ENCODE data around the gene IRF5. TPM values are rescaled to one million over a fixed set of nuclear protein-coding genes. Genes with fewer than 3 reads are reported as not detected.

IRF5 gene
- total and polyA plus RNA-seq, 2 donors (not counting 1 experiment from before 2014, with no cell fraction given): 91.3 to 135 TPM

- H4K20me1 ChIP-seq (ENCODE audit: control insufficient read depth, insufficient read depth, low read length, poor library complexity, severe bottlenecking): no peaks in the 10 kb centered on the region
- no peaks in the 10 kb centered on the region for H3K27me3 ChIP-seq (replicated peaks in 1 of 4; ENCODE audit: control extremely low read depth in 1 of 4, control insufficient read depth in 3 of 4, insufficient read depth in 4 of 4, low read length in 3 of 4)
- peaks cover 48% of the 10 kb centered on the region for H3K4me1 Mint-ChIP-seq
- CTCF ChIA-PET: interaction anchor here (1.3 to 4.1 kb wide), 5 partner anchors 13 to 135 kb away, joined by 3 to 26 read pairs (median 3); no protein-coding TSS in a partner anchor
- TF ChIP-seq CTCF (IDR thresholded peaks at IDR 0.05) (no peak), EZH2 (IDR thresholded peaks at IDR 0.05; ENCODE audit: borderline replicate concordance, insufficient read depth, low read depth, low read length, poor library complexity, severe bottlenecking) (no peak)
- no peak overlapping the region for H3K4me3 ChIP-seq (ENCODE audit: control extremely low read depth in 1 of 5, extremely low read depth in 1 of 5, insufficient read depth in 1 of 5, low read depth in 2 of 5, low read length in 4 of 5)
- H3K27ac Mint-ChIP-seq: peak overlapping the region; percentile 95
- ATAC-seq (ENCODE audit: low read depth): no peak
- no peaks in the 10 kb centered on the region for H3K27me3 Mint-ChIP-seq
- H3K79me2 ChIP-seq (ENCODE audit: control insufficient read depth, insufficient read depth, low read length): no peaks in the 10 kb centered on the region
- H3K4me1 ChIP-seq (ENCODE audit: control insufficient read depth in 2 of 2, insufficient read depth in 2 of 2, low read length in 2 of 2): peaks cover 17 to 21% of the 10 kb centered on the region in 2 donors
- no peaks in the 10 kb centered on the region for H3K9me3 ChIP-seq (ENCODE audit: control extremely low read depth in 1 of 3, control insufficient read depth in 2 of 3, insufficient read depth in 1 of 3, low read length in 2 of 3)
- POLR2A ChIA-PET: interaction anchor here (1.1 to 1.5 kb wide), 2 partner anchors 8 to 16 kb away, joined by 4 to 10 read pairs; no protein-coding TSS in a partner anchor
- no peak overlapping the region for H3K9ac ChIP-seq (ENCODE audit: low read length)
- intact Hi-C loops (cut with micrococcal nuclease): loop anchor here (1.0 to 2.0 kb wide), 4 partner anchors 7 to 51 kb away; no protein-coding TSS in a partner anchor
- H3K36me3 ChIP-seq (replicated peaks in 1 of 2; ENCODE audit: control extremely low read depth in 1 of 2, control insufficient read depth in 1 of 2, extremely low read depth in 1 of 2, insufficient read depth in 2 of 2, low read length in 1 of 2): peaks cover 28 to 55% of the 10 kb centered on the region in 2 experiments
- peak overlapping the region; percentile 85 to 92 for H3K27ac ChIP-seq (ENCODE audit: low read length in 2 of 2)
- H3K9me3 Mint-ChIP-seq (ENCODE audit: insufficient read depth): no peaks in the 10 kb centered on the region
- DNase-seq: no peak
- no peak overlapping the region for H2AFZ ChIP-seq (ENCODE audit: insufficient read depth, low read depth, low read length, poor library complexity, severe bottlenecking)
- no peak overlapping the region for H3K4me2 ChIP-seq (replicated peaks; ENCODE audit: low read depth, low read length, poor library complexity, severe bottlenecking)
- no peak overlapping the region for H3K4me3 Mint-ChIP-seq
Measured at GRCh38 chr7:128955981-128956380, 18.3 kb downstream of the IRF5 start.

- DNase-seq (no peak), ATAC-seq (ENCODE audit: low read depth) (no peak)
- no peak overlapping the region for H2AFZ ChIP-seq (ENCODE audit: insufficient read depth, low read depth, low read length, poor library complexity, severe bottlenecking)
- intact Hi-C loops (cut with micrococcal nuclease): no loop called here
- no peaks in the 10 kb centered on the region for H3K27me3 ChIP-seq (replicated peaks in 1 of 4; ENCODE audit: control extremely low read depth in 1 of 4, control insufficient read depth in 3 of 4, insufficient read depth in 4 of 4, low read length in 3 of 4)
- H3K9ac ChIP-seq (ENCODE audit: low read length): no peak overlapping the region
- no peaks in the 10 kb centered on the region for H3K9me3 ChIP-seq (ENCODE audit: control extremely low read depth in 1 of 3, control insufficient read depth in 2 of 3, insufficient read depth in 1 of 3, low read length in 2 of 3)
- no peak overlapping the region for H3K4me3 ChIP-seq (ENCODE audit: control extremely low read depth in 1 of 5, extremely low read depth in 1 of 5, insufficient read depth in 1 of 5, low read depth in 2 of 5, low read length in 4 of 5)
- H3K27ac ChIP-seq (ENCODE audit: low read length in 2 of 2): no peak overlapping the region
- H3K27ac Mint-ChIP-seq: peak overlapping the region; percentile 70
- peaks cover 26 to 31% of the 10 kb centered on the region in 2 donors for H3K4me1 ChIP-seq (ENCODE audit: control insufficient read depth in 2 of 2, insufficient read depth in 2 of 2, low read length in 2 of 2)
- H3K36me3 ChIP-seq (replicated peaks in 1 of 2; ENCODE audit: control extremely low read depth in 1 of 2, control insufficient read depth in 1 of 2, extremely low read depth in 1 of 2, insufficient read depth in 2 of 2, low read length in 1 of 2): peaks cover 18 to 43% of the 10 kb centered on the region in 2 experiments
- H3K4me1 Mint-ChIP-seq: peaks cover 48% of the 10 kb centered on the region
- POLR2A ChIA-PET: interaction anchor here (0.6 kb wide), 1 partner anchor 16 kb away, joined by 3 read pairs; no protein-coding TSS in a partner anchor
- peaks cover 13% of the 10 kb centered on the region for H3K79me2 ChIP-seq (ENCODE audit: control insufficient read depth, insufficient read depth, low read length)
- CTCF ChIA-PET: interaction anchor here (1.1 to 1.4 kb wide), 2 partner anchors 19 to 132 kb away, joined by 3 to 6 read pairs; no protein-coding TSS in a partner anchor
- H3K4me2 ChIP-seq (replicated peaks; ENCODE audit: low read depth, low read length, poor library complexity, severe bottlenecking): no peak overlapping the region
- 98% methylated on average over 4 of the region's 4 CpGs for WGBS (ENCODE audit: insufficient coverage)
- H3K9me3 Mint-ChIP-seq (ENCODE audit: insufficient read depth): no peaks in the 10 kb centered on the region
- H4K20me1 ChIP-seq (ENCODE audit: control insufficient read depth, insufficient read depth, low read length, poor library complexity, severe bottlenecking): no peaks in the 10 kb centered on the region
- TF ChIP-seq EZH2 (IDR thresholded peaks at IDR 0.05; ENCODE audit: borderline replicate concordance, insufficient read depth, low read depth, low read length, poor library complexity, severe bottlenecking): no peak
- no peak for TF ChIP-seq CTCF (IDR thresholded peaks at IDR 0.05)
- H3K4me3 Mint-ChIP-seq: no peak overlapping the region
- no peaks in the 10 kb centered on the region for H3K27me3 Mint-ChIP-seq
Measured at GRCh38 chr7:128959296-128959695, 21.6 kb downstream of the IRF5 start.

Measured in B cell (primary cell).